Ishikawa (cell line): ENCODE results near the gene SH3BGRL.

Experiments
- CEBPB ChIP-seq: IDR thresholded peaks from 2 replicates; pipeline ENCODE4 v1.6.1; 2012
- CREB1 ChIP-seq: IDR thresholded peaks from 2 replicates; pipeline ENCODE4 v1.6.1; 2012; ENCODE audit warnings: low read depth
- EGR1 ChIP-seq: IDR thresholded peaks from 2 replicates; pipeline ENCODE4 v1.6.1; 2012
- EP300 ChIP-seq: IDR thresholded peaks from 2 replicates; pipeline ENCODE4 v1.6.1; 2012; ENCODE audit warnings: borderline replicate concordance
- FOXM1 ChIP-seq: IDR thresholded peaks from 2 replicates; pipeline ENCODE4 v1.6.1; 2012; ENCODE audit warnings: low read depth, borderline replicate concordance
- MAX ChIP-seq: IDR thresholded peaks from 2 replicates; pipeline ENCODE4 v1.6.1; 2012
- NFIC ChIP-seq: IDR thresholded peaks from 2 replicates; pipeline ENCODE4 v1.6.1; 2012
- RAD21 ChIP-seq: IDR thresholded peaks from 2 replicates; pipeline ENCODE4 v1.6.1; 2012; ENCODE audit warnings: low read depth
- TAF1 ChIP-seq: IDR thresholded peaks from 2 replicates; pipeline ENCODE4 v1.6.1; 2012; ENCODE audit warnings: low read depth, mild to moderate bottlenecking
- TCF12 ChIP-seq: IDR thresholded peaks from 2 replicates; pipeline ENCODE4 v1.6.1; 2012; ENCODE audit warnings: low read depth
- TEAD4 ChIP-seq: IDR thresholded peaks from 2 replicates; pipeline ENCODE4 v1.6.1; 2012
- USF1 ChIP-seq: IDR thresholded peaks from 2 replicates; pipeline ENCODE4 v1.6.1; 2012
- YY1 ChIP-seq: IDR thresholded peaks from 2 replicates; pipeline ENCODE4 v1.6.1; 2012; ENCODE audit warnings: low read depth
- ZBTB7A ChIP-seq: IDR thresholded peaks from 2 replicates; pipeline ENCODE4 v1.6.1; 2012; ENCODE audit warnings: low read depth
- TF ChIP-seq, protein P1 (sequence below): IDR thresholded peaks from 2 replicates; pipeline ENCODE4 v1.6.1; 2012; ENCODE audit warnings: low read depth, mild to moderate bottlenecking

The SH3BGRL gene

DNA sequence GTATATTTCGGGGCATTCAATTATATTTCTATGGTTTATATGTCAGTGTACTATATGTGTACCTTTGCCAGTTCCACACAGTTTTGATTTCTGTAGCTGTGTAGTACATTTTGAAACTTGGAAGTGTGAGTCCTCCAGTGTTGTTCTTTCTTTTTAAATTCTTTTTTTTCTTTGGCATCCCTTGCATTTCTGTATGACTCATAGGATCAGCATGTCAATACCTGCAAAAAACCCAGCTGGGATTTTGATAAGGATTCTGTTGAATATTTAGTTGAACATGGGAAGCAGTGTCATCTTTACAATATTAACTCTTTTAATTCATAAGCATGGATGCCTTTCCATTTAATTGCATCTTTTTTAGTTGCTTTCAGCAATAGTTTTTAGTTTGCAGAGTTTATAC lies 100.0 kb downstream of the SH3BGRL start:
- TF ChIP-seq CEBPB = no peak
- TF ChIP-seq TAF1 = no peak

GRCh38 chrX:81304563-81304962 lies 102.7 kb downstream of the SH3BGRL start:
- TF ChIP-seq, protein P1, sequence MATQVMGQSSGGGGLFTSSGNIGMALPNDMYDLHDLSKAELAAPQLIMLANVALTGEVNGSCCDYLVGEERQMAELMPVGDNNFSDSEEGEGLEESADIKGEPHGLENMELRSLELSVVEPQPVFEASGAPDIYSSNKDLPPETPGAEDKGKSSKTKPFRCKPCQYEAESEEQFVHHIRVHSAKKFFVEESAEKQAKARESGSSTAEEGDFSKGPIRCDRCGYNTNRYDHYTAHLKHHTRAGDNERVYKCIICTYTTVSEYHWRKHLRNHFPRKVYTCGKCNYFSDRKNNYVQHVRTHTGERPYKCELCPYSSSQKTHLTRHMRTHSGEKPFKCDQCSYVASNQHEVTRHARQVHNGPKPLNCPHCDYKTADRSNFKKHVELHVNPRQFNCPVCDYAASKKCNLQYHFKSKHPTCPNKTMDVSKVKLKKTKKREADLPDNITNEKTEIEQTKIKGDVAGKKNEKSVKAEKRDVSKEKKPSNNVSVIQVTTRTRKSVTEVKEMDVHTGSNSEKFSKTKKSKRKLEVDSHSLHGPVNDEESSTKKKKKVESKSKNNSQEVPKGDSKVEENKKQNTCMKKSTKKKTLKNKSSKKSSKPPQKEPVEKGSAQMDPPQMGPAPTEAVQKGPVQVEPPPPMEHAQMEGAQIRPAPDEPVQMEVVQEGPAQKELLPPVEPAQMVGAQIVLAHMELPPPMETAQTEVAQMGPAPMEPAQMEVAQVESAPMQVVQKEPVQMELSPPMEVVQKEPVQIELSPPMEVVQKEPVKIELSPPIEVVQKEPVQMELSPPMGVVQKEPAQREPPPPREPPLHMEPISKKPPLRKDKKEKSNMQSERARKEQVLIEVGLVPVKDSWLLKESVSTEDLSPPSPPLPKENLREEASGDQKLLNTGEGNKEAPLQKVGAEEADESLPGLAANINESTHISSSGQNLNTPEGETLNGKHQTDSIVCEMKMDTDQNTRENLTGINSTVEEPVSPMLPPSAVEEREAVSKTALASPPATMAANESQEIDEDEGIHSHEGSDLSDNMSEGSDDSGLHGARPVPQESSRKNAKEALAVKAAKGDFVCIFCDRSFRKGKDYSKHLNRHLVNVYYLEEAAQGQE = no peak
- TF ChIP-seq MAX (no peak), TEAD4 (no peak), CEBPB (no peak), USF1 (no peak), EP300 (no peak), TCF12 (no peak), YY1 (no peak), EGR1 (no peak)

- no peak for TF ChIP-seq USF1
- TF ChIP-seq TEAD4 = no peak
- no peak for TF ChIP-seq YY1
- no peak for TF ChIP-seq EP300
- no peak for TF ChIP-seq CEBPB
- no peak for TF ChIP-seq TCF12
- TF ChIP-seq TAF1 = no peak
- no peak for TF ChIP-seq EGR1
- TF ChIP-seq NFIC = no peak
- TF ChIP-seq, protein P1 = no peak
- no peak for TF ChIP-seq MAX
- no peak for TF ChIP-seq FOXM1
Measured at GRCh38 chrX:81305240-81305639, 103.3 kb downstream of the SH3BGRL start.

- TF ChIP-seq CEBPB (no peak), TEAD4 (no peak), RAD21 (no peak), EP300 (no peak), MAX (no peak), EGR1 (no peak), ZBTB7A (no peak)
- TF ChIP-seq, protein P1 = no peak
Measured at GRCh38 chrX:81308086-81308829, 106.4 kb downstream of the SH3BGRL start.

DNA sequence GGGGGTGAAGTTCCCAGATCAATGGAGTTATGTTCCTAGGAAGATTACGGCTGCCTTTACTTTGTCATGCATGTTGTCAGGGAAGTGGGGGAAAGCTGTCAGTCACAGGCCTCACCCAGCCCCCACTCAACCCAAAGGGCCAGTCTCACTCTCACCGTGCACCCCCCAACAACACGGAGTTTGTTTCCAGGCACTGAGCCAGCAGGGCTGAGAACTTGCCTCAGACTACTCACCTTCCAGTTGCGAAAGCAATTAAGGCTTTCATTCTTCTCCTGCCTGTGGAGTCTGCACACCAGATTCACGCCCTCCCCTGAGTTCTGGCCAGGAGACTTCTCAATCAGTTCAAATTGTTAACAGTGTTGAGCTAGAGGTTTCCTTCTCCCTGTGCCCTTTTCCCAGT lies 114.3 kb downstream of the SH3BGRL start:
- TF ChIP-seq CREB1 (no peak), CEBPB (peak; percentile 32; the same call in 1 of the 2 replicates)
